Inflammatory macrophage treated with lipopolysaccharide for 1 hour (primary cell): ENCODE results near the gene ARHGAP45.
"Not testable (repeated sequence)": the region's sequence is repeated elsewhere in the genome, so short reads cannot be mapped to it uniquely, and the experiment has no call there.

Source experiments
- DNase-seq, 2 donors: peaks; one replicate each; pipeline ENCODE4 v3.0.0-alpha.2; 2020 to 2022

ARHGAP45 gene

GRCh38 chr19:1066748-1067340 lies at the start of gene ARHGAP45:
TSS of gene ARHGAP45 (plus strand) at chr19:1067167. CDS start at chr19:1067406, 239 bp downstream.
- peak; percentile 38 to 39 for DNase-seq

- no peak for DNase-seq
These were observed 49.1 kb upstream of the ARHGAP45 start for GRCh38 chr19:1017906-1018305.

GRCh38 chr19:1018393-1018792 lies 48.6 kb upstream of the ARHGAP45 start:
- DNase-seq = no peak

GRCh38 chr19:1018932-1019615 lies 47.9 kb upstream of the ARHGAP45 start:
- no peak for DNase-seq

- DNase-seq = no peak
These were observed 47.4 kb upstream of the ARHGAP45 start for GRCh38 chr19:1019616-1019961.

- DNase-seq = peak in 1 of 2 donors; percentile 37
These were observed 46.7 kb upstream of the ARHGAP45 start for GRCh38 chr19:1019980-1020867.

- peak; percentile 94 to 97 for DNase-seq
These were observed 46.0 kb upstream of the ARHGAP45 start, which contains the start of gene TMEM259 for GRCh38 chr19:1020868-1021425. TSS of gene TMEM259 (minus strand) at chr19:1021123. CDS start at chr19:1020996, 127 bp downstream.

- DNase-seq = not testable (repeated sequence)
These were observed 43.1 kb upstream of the ARHGAP45 start for GRCh38 chr19:1023883-1024188.

GRCh38 chr19:1025080-1025479 lies 41.9 kb upstream of the ARHGAP45 start:
- not testable (repeated sequence) for DNase-seq

- DNase-seq = peak; percentile 57 to 78
These were observed 40.8 kb upstream of the ARHGAP45 start, which contains the start of gene CNN2 for GRCh38 chr19:1025960-1026782. TSS of gene CNN2 (plus strand) at chr19:1026608. CDS start at chr19:1026662, 54 bp downstream.

- peak; percentile 37 to 46 for DNase-seq
These were observed 40.0 kb upstream of the ARHGAP45 start for GRCh38 chr19:1026783-1027649.

GRCh38 chr19:1027650-1028061 lies 39.3 kb upstream of the ARHGAP45 start:
- DNase-seq = no peak

GRCh38 chr19:1028062-1028926 lies 38.7 kb upstream of the ARHGAP45 start:
- DNase-seq = no peak

- DNase-seq = no peak
These were observed 34.6 kb upstream of the ARHGAP45 start for GRCh38 chr19:1032264-1032867.

- no peak for DNase-seq
These were observed 30.9 kb upstream of the ARHGAP45 start for GRCh38 chr19:1035998-1036621.

- no peak for DNase-seq
These were observed 29.3 kb upstream of the ARHGAP45 start for GRCh38 chr19:1037621-1038064.

- DNase-seq = no peak
These were observed 27.9 kb upstream of the ARHGAP45 start for GRCh38 chr19:1038978-1039645.

- peak; percentile 91 to 98 for DNase-seq
These were observed 27.1 kb upstream of the ARHGAP45 start, which contains the start of gene ABCA7 for GRCh38 chr19:1039646-1040475. TSS of gene ABCA7 (plus strand) at chr19:1040107. CDS start at chr19:1041362, 1,255 bp downstream.
